ENCODE measurements around the gene CPSF6. TPM values are rescaled to one million over a fixed set of nuclear protein-coding genes. Genes with fewer than 3 reads are reported as not detected.

Gene CPSF6
- total and polyA plus RNA-seq, 2 of the 4 experiments (the other 2 are of a cell fraction), result 9.1 to 39.3 TPM

GRCh38 chr12:69318225-69318624 is 78.9 kb downstream of the CPSF6 start:
- BruUV-seq (replicated peaks), result no TSS peak
- no peak for DNase-seq
- no peak overlapping the region for H3K4ac ChIP-seq (ENCODE audit: low read depth, low read length)
- no peaks in the 10 kb centered on the region for H3K4me1 ChIP-seq (ENCODE audit: control insufficient read depth, insufficient read depth, low read length)
- H3K36me3 ChIP-seq (ENCODE audit: control insufficient read depth, insufficient read depth, low read length), result no peaks in the 10 kb centered on the region
- H4K8ac ChIP-seq (ENCODE audit: low read depth in 2 of 2, low read length in 2 of 2), result no peak overlapping the region
- H4K5ac ChIP-seq (ENCODE audit: low read depth, low read length), result no peak overlapping the region
- H4K20me1 ChIP-seq (ENCODE audit: insufficient read depth, low read length), result no peaks in the 10 kb centered on the region
- H3K18ac ChIP-seq (ENCODE audit: low read depth, low read length), result no peak overlapping the region
- no peaks in the 10 kb centered on the region for H3K9me3 ChIP-seq (ENCODE audit: control insufficient read depth, insufficient read depth, low read length)
- H2AK9ac ChIP-seq (replicated peaks; ENCODE audit: low read depth, low read length, poor library complexity), result no peak overlapping the region
- no peak overlapping the region for H2AFZ ChIP-seq (replicated peaks; ENCODE audit: low read length, poor library complexity)
- no peak overlapping the region for H3K56ac ChIP-seq (ENCODE audit: extremely low read depth, insufficient read depth, low read length)
- dilution Hi-C loops (cut with HindIII; ENCODE audit: low sequenced_read_pairs, unreplicated experiment), result no loop called here
- no peak overlapping the region for H2BK5ac ChIP-seq (ENCODE audit: low read depth, low read length, poor library complexity, severe bottlenecking)
- ATAC-seq (ENCODE audit: low read depth), result no peak
- H3K14ac ChIP-seq (replicated peaks; ENCODE audit: low read depth, low read length), result no peak overlapping the region
- no peak overlapping the region for H2BK20ac ChIP-seq (ENCODE audit: low read depth, low read length)
- intact Hi-C loops (cut with micrococcal nuclease), result no loop called here
- in situ Hi-C loops (cut with MboI; ENCODE audit: low sequenced_read_pairs), result no loop called here
- no peaks in the 10 kb centered on the region for H3K27me3 ChIP-seq (ENCODE audit: control insufficient read depth, insufficient read depth, low read length)
- no peaks in the 10 kb centered on the region for H3K79me1 ChIP-seq (ENCODE audit: low read depth in 1 of 2, low read length in 2 of 2)
- H3K27ac ChIP-seq (ENCODE audit: insufficient read depth, low read length), result no peak overlapping the region
- H3K9ac ChIP-seq (ENCODE audit: low read depth, low read length), result no peak overlapping the region
- no peak overlapping the region for H4K91ac ChIP-seq (ENCODE audit: insufficient read depth, low read depth, low read length)
- no peak overlapping the region for H2BK15ac ChIP-seq (ENCODE audit: low read depth, low read length)
- no peaks in the 10 kb centered on the region for H3K9me1 ChIP-seq (ENCODE audit: insufficient read depth, low read length)
- CTCF ChIA-PET, result no interaction called here
- no peak overlapping the region for H3K4me2 ChIP-seq (ENCODE audit: low read depth, low read length)
- H2AK5ac ChIP-seq (ENCODE audit: low read depth, low read length), result no peak overlapping the region
- H3K4me3 ChIP-seq (ENCODE audit: insufficient read depth, low read depth, low read length), result no peak overlapping the region
- no CpG with 5 or more reads among the region's 2 CpGs for WGBS, 2 experiments (ENCODE audit: extremely low coverage in 2 of 2, insufficient read length in 1 of 2)
- TF ChIP-seq CHD1 (IDR thresholded peaks at IDR 0.05; ENCODE audit: low read depth, low read length), result no peak
- no peak for TF ChIP-seq MAFK (IDR thresholded peaks at IDR 0.05; ENCODE audit: low read depth, low read length)
- TF ChIP-seq SMC3 (IDR thresholded peaks at IDR 0.05; ENCODE audit: low read depth, low read length), result no peak
- TF ChIP-seq, protein P1, sequence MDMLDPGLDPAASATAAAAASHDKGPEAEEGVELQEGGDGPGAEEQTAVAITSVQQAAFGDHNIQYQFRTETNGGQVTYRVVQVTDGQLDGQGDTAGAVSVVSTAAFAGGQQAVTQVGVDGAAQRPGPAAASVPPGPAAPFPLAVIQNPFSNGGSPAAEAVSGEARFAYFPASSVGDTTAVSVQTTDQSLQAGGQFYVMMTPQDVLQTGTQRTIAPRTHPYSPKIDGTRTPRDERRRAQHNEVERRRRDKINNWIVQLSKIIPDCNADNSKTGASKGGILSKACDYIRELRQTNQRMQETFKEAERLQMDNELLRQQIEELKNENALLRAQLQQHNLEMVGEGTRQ (IDR thresholded peaks at IDR 0.05; ENCODE audit: low read depth, low read length), result no peak
- TF ChIP-seq BHLHE40 (IDR thresholded peaks at IDR 0.05; ENCODE audit: low read depth, low read length), result no peak
- no peak for TF ChIP-seq CEBPB (IDR thresholded peaks at IDR 0.05; ENCODE audit: low read depth, low read length)
- no peak for TF ChIP-seq NFE2L2 (IDR thresholded peaks at IDR 0.05; ENCODE audit: low read depth, low read length)
- no peak for TF ChIP-seq FOS (IDR thresholded peaks at IDR 0.05; ENCODE audit: low read depth, low read length)
- TF ChIP-seq ELK1 (IDR thresholded peaks at IDR 0.05; ENCODE audit: borderline replicate concordance, low read depth, low read length), result no peak
- TF ChIP-seq POLR2A (IDR thresholded peaks at IDR 0.05; ENCODE audit: low read depth, low read length), result no peak
- no peak for TF ChIP-seq RAD21 (IDR thresholded peaks at IDR 0.05; ENCODE audit: low read length)
- TF ChIP-seq, protein P2, sequence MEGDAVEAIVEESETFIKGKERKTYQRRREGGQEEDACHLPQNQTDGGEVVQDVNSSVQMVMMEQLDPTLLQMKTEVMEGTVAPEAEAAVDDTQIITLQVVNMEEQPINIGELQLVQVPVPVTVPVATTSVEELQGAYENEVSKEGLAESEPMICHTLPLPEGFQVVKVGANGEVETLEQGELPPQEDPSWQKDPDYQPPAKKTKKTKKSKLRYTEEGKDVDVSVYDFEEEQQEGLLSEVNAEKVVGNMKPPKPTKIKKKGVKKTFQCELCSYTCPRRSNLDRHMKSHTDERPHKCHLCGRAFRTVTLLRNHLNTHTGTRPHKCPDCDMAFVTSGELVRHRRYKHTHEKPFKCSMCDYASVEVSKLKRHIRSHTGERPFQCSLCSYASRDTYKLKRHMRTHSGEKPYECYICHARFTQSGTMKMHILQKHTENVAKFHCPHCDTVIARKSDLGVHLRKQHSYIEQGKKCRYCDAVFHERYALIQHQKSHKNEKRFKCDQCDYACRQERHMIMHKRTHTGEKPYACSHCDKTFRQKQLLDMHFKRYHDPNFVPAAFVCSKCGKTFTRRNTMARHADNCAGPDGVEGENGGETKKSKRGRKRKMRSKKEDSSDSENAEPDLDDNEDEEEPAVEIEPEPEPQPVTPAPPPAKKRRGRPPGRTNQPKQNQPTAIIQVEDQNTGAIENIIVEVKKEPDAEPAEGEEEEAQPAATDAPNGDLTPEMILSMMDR (conservative IDR thresholded peaks at IDR 0.05; ENCODE audit: low read depth, low read length), result no peak
- no peak for TF ChIP-seq MAZ (IDR thresholded peaks at IDR 0.05; ENCODE audit: borderline replicate concordance, low read depth, low read length)
- TF ChIP-seq MXI1 (IDR thresholded peaks at IDR 0.05; ENCODE audit: borderline replicate concordance, low read depth, low read length), result no peak
- no peak for TF ChIP-seq RCOR1 (IDR thresholded peaks at IDR 0.05; ENCODE audit: insufficient replicate concordance, low read length)
- no peak for TF ChIP-seq RFX5 (IDR thresholded peaks at IDR 0.05; ENCODE audit: low read depth, low read length)
- H2BK120ac ChIP-seq (ENCODE audit: low read depth, low read length), result no peak overlapping the region
- H3K23ac ChIP-seq (ENCODE audit: low read depth, low read length), result no peak overlapping the region
- POLR2A ChIA-PET (ENCODE audit: unreplicated experiment), result no interaction called here

All from IMR-90 (cell line).